Fibroblast of skin of left biceps (primary cell): ENCODE data around the gene ATG2A.
A peak's percentile ranks its signal among the peaks of the same experiment; 100 is the strongest.

ENCODE experiments used
- DNase-seq, 2 experiments: peaks; one replicate each; pipeline ENCODE4 v3.0.0-alpha.2; 2013; ENCODE audit warnings: low read depth in 2 of 2

ATG2A gene

DNA sequence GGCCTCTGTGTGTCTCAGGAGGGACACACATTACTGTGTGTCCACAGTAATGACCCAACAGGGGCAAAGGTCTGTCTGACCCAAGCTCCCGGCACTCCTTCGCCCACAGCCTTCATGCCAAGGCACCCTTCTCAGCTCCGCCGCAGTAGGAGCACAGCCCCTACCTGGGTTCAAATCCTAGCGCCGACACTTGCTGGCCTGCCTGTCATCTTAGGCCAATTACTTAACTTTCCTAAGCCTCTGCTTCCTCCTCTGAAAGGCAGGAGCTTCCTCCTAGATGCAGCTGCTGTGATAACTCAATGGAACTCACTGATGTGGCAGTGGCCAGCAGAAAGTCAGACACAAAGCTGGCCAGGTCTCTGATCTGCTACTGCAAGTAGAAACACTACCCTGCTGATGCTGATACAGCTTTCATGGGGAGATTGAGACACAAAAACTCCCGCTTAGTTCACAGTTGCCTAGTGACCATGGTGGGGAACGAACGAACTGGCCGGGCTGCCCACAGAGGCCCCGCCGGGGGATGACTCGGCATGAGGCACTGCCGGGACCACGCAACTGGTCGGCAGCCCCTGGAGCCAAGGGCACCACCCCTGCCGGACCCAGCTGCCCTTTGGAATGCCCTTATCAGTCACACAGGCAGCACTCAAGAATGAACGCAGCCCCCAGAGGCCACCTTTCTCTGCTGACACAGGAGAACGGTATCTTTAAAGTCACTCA lies 46.7 kb downstream of the ATG2A start:
- DNase-seq: no peak

DNA sequence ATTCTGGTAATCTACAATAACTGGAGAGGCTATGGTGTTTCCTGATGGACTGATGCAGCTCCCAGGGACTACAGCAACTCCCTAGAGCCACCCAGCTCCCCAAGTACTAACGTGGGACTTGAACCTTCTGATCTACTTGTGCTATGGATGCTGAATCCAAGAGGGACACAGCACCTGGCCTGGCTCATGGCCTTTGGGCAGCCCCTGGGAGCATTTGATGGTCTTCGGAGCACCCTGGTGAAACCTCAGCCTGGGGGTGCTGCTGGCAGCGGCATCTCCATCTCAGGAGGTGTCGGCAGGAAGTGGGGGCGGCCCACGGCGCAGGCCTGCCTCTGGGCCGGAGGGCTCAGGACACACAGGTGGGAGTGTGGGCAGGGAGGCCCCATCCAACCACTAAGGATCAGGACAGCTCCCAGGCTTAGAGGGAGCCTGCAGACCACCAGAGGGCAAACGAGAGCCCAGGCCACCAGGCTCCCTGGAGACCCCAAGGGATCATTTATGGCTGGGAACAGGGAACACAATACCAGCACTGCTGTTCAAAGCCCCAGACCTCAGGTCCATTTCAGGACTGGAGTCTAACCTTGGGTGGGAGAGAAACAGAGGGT lies 47.3 kb downstream of the ATG2A start:
- no peak for DNase-seq

DNA sequence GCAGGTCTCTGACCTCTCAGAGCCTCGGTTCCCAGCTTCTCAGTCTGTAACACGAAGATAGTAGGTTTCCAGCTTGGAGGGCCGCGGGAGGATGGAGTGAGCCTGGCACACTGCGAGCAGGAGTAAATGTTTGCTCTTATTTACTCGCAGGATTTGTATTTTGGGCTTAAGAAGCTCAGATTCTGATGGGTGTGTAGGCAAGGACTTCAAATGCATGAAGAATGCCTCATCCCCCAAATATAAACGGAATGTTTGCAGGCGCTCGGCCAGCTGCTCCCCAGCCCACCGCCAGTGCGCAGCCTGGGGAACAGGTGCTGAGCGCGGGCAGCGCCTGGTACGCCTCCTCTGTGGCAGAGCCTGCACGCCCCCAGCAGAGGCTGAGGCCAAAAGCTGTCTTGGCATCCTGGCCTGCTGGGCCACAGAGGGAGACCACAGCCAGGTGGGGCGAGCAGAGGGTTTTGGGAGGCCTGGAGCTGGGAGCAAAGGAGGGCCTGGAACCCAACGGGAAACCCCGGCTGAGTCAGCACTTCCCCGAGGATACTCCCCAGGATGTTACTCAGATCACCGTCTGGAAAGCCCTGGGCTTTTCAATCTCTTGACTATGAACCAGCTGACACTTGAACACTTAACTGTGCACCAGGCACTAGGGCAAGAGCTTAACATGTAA lies 48.0 kb downstream of the ATG2A start:
- no peak for DNase-seq

DNA sequence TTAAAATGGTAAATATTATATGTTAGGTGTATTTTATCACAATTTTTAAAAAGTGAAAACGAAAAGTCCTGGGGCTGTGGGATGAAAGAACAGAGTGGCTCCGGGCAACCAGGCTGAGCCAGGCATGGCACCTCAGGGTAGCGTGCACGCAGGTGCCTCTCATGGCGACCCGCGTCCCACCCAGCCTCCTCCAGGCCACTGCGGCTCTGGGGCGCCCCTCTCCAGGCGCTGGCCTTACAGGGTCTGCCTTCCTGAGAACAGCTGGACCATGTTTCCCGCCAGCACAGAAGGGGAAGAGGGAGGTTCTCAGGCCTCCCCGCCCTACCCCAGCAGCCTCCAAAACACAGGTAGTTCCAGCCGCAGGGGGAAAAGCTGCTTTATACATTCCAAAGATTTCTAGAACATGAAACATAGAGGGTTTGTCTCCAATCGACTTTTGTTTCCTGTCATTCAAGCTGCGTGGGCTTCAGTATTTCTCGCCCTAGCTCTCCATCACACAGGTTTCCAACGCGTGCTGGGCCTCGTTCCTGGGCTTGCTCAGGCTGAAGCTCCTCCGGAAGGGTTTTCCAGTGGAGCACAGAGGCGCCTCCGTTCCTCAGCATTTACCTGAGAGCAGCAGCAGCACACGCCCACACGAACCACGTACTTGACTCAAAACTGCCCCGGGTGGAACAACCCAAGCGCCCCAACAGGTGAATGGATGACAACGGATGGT lies 49.1 kb downstream of the ATG2A start:
- DNase-seq: no peak

DNA sequence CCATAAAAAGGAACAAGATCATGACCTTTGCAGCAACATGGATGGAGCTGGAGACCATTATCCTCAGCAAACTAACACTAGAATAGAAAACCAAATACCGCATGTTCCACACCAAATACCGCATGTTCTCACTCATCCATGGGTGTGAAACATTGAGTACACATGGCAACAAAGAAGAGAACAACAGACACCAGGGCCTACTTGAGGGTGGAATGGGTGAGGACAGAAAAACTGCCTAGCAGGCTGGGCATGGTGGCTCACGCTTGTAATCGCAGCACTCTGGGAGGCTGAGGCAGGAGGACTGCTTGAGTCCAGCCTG lies 50.9 kb downstream of the ATG2A start:
- DNase-seq: no peak

DNA sequence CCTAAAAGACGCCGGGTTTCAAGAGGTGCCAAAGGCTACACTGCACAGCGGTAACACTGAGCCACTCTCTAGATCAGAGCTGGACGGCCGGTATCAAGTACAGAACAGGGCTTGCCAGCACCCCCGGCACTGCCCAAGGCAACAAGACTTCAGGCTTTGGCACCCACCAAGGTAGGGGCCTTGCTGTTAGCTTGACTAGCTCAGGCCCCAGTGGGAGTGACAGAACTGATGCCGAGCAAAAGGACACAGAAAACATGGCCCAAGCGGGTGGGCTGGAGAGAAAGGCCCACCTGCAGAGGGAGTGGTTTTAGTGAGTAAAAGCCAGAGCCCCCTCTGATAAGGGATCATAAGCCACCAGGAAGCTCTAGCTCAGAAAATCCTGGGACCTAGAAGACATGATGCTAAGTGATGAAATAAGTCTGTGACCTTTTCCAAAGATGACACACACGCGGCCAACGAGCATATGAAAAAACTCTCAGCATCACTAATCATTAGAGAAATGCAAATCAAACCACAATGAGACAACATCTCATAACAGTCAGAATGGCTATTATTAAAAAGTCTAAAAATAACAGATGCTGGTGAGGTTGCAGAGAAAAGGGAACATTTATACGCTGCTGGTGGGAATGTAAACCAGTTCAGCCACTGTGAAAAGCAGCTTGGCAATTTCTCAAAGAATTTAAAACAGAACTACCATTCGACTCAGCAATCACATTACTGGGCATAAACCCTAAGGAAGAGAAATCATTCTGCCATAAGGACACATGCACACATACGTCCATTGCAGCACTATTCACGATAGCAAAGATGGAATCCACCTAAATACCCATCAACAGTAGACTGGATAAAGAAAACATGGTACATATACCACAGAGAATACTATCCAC lies 51.5 kb downstream of the ATG2A start:
- no peak for DNase-seq

DNA sequence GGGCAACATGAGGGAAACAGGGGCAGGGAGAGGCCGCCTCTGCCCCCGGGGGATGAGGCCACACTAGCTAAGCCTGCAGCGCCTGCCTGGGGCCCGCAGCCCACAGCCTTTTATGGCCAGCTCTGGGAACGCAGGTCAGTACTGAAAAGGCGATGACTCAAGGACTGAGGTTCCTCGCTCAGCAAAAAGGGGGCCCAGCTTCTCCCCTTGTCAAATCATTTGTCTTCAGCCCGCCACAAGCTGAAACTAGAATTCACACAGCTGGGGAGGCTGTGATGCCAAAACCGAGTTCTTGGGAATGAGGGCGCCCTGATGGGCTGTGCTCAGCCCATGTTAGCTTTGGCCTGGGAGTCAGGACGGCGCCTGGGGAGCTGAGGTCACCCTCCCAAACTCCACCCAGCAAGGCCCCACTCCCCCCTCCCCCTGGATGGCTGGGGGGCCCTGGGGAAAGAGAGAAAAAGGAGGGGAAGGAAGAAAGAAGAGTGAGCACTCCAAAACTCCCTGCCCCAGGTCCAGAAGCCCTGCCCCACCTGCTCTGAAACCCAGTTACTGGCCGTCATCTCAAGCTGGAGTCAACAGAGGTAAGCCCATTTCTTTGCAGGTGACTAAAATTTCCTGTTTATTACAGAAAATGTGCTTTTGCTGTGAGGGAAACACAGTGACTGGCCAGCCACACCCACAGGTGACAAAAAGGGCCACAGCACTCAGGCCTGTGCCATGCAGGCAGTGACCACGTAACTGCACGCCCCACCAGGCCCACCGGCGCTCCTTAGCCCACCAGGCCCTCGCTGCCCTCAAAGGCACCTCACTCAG lies 52.3 kb downstream of the ATG2A start:
- peak; percentile 60 to 61 for DNase-seq

DNA sequence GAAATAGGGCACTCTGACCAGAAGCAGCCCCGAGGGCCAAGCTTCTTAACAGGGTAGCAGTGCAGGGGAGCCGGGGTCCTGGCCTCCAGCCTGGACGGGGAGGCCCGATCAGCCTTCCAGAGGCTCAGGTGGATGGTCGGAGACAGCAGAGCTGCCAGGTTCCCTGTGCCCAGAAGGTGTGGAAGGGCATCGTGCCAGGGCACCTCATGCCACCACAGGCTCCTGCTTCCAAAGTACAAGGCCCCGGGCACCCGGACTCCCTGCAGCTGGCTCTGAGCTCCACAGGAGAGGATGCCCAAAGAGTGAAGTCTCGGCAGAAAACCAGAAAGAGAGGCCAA lies 52.9 kb downstream of the ATG2A start:
- DNase-seq: no peak

DNA sequence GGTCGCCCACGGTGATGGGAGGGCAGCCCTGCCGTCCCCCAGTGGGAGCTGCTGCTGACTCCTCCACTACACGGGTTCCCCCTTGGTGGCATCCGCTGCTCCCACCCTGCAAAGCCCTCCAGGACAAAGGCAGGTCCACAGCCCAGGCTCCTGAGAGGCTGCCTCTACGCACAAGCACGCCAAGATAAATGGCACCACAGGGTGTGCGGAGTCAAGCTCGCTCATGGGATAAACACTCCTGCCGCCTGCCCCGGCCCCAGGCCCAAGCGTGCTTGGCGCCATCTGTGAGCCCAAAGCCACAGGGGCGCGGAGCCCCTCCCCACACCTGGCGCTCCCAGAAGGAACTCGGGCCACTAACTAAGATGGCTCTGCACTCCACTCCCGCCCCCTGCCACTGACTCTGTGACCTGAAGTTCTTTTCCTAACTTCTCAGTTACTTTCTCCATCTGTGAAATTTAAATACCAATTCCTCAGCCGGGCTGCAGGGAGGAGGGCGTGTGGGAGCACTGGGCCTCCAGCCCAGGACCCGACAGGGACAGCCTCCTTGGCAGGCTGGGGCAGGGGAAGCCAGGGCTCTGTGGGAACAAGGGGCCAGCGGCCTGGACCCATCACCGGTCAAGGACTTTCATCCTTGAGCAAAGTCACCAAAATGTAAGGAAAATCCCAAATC lies 53.5 kb downstream of the ATG2A start:
- DNase-seq: no peak

DNA sequence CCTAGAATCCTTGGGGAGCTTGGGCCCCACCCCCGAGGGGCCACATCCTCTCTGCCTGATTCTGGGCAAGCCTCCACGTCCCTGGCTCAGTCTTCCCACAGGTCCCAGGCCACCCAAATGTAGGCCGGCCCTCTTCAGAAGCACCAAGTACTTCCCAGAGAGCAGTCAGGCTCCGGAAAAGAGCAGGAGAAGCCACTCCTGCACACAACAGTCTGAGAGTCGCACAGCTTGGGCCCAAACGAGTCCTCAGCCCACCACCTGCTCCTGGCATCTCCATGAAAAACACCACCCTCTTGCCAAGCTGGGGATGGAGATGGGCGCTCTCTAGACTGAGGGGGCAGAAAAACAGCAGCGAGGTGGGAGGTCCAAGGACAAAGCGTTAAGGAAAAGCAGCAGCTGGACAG lies 54.0 kb downstream of the ATG2A start:
- DNase-seq: no peak

DNA sequence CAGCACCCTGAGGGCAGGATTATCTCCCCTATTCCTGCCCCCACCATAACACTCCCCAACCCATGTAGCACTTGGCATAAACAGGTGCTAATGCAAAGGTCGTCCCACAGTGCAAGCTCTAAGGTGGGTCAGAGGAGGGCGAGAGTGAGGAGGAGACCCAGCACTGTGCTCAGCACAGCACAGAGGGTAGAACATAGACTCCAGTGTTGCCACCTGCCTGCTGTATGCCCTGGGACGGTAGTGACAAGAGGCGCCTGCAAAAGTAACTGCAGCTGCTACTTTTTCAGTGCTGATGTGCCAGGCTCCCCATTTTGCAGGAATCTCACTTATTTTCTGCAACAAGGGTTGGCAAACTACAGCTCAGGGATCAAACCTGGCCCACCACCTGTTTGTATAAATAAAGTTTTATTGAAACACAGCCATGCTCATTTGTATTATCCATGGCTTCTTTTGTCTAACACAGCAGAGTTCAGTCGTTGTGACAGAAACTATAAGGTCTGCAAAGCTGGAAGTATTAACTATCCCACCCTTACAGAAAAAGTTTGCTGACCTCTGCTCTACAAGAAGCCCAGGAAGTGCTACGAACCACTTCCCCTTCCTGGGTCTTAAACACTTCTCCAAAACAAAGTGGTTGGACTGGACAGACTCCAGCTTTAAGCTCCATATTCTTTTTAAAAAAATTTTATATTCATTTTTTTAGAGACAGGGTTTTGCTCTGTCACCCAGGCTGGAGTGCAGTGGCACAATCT lies 55.6 kb downstream of the ATG2A start:
- DNase-seq: no peak

DNA sequence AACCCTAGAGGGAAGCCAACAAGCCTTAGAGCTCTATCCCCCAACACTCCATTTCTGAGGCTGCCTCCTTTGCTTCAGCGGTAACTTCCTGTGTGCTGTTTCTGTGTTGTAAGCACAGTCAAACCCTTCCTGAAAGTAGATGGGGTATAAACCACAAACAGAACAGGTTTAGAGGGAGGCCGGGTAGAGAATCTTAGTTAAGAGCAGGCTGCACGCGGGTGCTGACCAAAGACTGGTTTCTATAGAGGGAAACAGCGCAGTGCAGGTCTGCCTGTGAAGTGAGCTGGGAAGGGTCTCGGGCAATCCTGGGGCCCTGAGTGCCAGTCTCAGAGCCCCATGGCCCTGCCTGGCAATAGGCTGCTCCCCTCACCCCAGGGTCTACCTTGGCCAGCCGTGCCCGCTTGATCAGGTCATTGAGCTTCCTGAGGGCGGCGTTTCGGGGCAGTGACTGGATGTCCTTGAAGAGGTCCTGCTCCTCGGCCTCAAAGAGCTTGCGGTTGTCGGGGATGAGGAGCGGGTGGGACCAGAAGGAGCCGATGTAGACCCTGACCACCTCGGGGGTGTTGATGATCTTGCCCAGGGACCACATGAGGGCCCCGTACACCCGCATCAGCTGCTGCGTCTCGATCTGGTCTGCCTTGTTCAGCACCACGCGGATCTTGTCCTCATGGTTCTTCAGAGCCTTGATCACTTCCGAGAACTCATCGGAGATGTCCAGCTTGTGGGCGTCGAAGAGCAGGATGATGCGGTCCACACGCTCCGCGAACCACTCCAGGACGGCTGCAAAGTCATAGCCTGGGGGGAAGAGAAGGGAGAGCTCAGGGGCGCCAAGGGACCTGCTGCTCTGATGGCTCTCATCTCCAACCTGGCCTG lies 57.2 kb downstream of the ATG2A start:
- DNase-seq: no peak

DNA sequence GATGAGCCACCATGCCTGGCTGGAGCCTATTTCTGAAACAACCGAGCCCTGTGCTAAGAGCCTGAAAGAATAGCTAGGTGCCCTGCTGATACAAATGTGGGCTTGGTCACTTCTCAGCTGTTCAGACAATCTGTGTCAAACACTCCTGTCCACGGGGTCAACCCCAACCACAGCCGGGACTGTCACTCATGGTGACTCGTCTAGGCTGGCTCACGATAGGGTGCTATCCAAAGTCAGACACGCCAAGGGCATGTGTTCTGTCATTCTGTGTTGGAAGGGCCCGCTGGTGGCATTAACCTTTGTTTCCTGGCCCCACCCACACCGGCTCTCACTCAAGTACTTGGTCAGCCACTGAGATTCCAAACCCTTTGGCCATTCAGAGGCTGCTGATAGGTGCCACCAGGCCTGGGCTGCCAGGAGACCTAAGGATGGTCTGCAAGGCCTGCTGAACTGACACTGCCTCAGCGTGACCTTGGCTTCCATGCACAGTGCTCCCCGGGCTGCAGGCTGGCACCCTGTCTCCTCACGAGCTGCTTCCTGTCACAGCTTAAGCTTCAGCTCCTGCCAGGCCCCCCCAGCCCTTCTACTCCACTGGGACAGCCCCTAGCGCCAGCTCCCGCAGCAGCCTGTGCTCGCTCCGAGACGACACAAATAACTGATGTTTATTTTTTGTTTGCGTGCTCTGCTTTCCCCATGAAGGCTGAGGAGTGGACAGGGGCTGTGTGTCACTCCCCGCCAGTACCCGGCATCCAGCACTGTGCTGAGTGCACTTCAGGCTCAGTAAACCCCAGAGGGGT lies 58.3 kb downstream of the ATG2A start:
- no peak for DNase-seq

DNA sequence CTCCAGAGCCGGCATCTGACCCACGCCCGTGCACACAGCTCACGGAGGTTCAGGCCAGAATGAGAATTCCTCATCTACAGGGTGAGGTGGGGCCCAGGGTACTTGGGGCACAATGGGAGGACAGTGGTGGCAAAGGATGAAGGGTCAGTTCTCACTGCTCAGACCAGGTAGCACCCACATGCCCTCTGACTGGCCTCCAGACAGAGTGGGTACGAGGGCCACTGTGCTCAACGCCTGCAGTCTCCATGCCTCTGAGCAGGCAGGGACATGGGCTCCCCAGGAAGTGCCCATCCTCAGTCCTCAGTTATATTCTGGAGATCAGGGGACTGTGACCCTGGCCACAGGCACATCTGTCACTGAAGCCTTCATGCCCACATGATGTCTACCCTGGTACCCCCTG lies 59.5 kb downstream of the ATG2A start:
- DNase-seq: no peak

DNA sequence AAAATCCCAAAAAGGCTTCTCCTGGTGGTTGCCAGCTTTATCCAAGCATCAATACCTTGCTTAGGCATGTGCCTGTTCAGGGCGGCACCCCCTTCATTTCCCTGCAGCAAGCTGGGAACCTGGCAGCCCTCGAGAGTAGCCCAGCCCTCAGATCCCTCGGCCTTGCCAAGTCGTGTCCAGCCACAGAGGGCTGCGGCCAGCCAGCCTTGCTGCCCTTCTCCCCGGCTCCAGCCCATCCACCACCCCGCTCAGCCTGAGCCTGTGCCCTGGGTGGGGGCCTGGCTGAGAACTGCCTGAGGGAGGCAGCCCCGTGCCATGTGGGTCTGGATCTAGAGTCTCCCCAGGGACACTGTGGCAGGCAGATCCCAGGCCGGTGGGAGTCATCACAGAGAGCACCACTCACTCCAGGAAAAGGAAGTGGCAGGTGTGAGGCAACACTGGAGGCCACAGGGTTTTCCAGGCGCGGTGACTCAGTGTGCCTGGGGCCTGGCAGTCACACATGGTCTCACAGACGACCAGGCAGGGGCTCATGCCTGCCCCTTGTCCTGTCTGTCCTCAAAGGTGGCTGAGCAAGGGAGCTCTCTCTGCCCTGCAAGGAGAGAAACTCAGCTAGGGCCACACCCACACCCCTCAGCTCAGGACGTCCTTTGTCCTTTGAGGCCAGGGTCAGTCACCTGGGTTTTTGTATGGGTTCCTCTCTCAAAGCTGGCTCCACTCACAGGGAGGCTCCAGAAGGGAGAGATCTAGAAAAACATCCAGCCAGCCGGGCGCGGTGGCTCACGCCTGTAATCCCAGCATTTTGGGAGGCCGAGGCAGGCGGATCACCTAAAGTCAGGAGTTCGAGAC lies 60.4 kb downstream of the ATG2A start:
- no peak for DNase-seq

DNA sequence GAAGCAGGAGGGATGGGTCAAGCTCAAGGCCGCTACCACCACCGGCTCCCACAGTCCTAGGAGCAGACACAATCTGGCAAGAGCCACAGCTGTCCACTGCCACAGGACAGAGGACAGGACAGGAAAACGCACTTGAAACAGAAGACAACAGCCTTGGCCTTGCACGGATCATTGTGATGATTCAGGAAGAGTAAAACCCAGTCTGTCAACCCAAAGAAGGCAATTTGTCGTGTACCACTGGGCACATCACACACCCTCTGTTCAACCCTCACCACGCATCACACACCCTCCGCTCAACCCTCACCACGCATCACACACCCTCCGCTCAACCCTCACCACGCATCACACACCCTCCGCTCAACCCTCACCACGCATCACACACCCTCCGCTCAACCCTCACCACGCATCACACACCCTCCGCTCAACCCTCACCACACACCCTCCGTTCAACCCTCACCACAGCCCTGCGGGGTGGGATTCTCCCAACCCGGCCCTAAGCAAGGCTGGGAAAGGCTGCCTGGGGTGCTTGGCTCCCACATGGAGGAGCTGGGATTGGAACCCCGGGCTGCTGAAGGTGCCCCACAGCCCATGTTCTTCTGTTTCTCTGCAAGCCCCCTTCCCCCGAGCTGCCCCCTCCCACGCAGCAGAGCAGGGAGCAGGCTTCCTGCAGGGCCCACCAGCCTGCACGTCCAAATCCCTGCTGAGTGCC lies 61.3 kb downstream of the ATG2A start:
- no peak for DNase-seq
